H1 (cell line): ENCODE measurements around the gene TRAF3IP1. TPM values are rescaled to one million over a fixed set of nuclear protein-coding genes. Genes with fewer than 3 reads are reported as not detected.

Experiments used
- CTCF ChIA-PET: fragments of 300-600 bp; sonication (Branson Sonifier 250); formaldehyde crosslinking; loops from one replicate; lab custom pipeline; 2021; ENCODE audit not compliant: partially characterized antibody; lab: Charles Lee
- POLR2A ChIA-PET: fragments of 300-600 bp; sonication (Branson Sonifier 250); formaldehyde crosslinking; loops from one replicate; lab custom pipeline; 2021; ENCODE audit warnings: inconsistent platforms; ENCODE audit not compliant: partially characterized antibody; lab: Charles Lee
- DNase-seq, 2 experiments: peaks; one replicate each; pipeline versions ENCODE4 v3.0.0 to v3.0.0-alpha.2; 2010 to 2022; ENCODE audit warnings: low spot score in 2 of 2, low read depth in 1 of 2, mixed read lengths in 1 of 2
- FAIRE-seq: peaks from 2 replicates; lab custom pipeline; 2011; peaks lifted over from hg19 to GRCh38; lab: Jason Lieb, UNC
- H2AFZ ChIP-seq: 2 replicates; pipeline ENCODE4 v1.8.1; 2012; ENCODE audit warnings: low read length, inconsistent platforms
- H2AK5ac ChIP-seq: 2 replicates; pipeline ENCODE4 v1.6.1; 2013; ENCODE audit warnings: low read depth, low read length
- H2BK120ac ChIP-seq: replicated peaks from 2 replicates; pipeline ENCODE3; 2013; ENCODE audit warnings: low read depth, low read length, inconsistent platforms
- H2BK12ac ChIP-seq: 2 replicates; pipeline ENCODE4 v1.6.1; 2013; ENCODE audit warnings: low read depth, low read length
- H2BK15ac ChIP-seq: 2 replicates; pipeline ENCODE4 v1.6.1; 2013; ENCODE audit warnings: low read length
- H2BK20ac ChIP-seq: 2 replicates; pipeline ENCODE4 v1.6.1; 2013; ENCODE audit warnings: low read length
- H2BK5ac ChIP-seq: 2 replicates; pipeline ENCODE4 v1.6.1; 2013; ENCODE audit warnings: low read depth, low read length
- H3K14ac ChIP-seq: 2 replicates; pipeline ENCODE4 v1.6.1; 2013; ENCODE audit warnings: inconsistent platforms; ENCODE audit not compliant: insufficient read length
- H3K18ac ChIP-seq: 2 replicates; pipeline ENCODE4 v1.6.1; 2013; ENCODE audit warnings: low read length; ENCODE audit errors: extremely low read depth
- H3K23ac ChIP-seq: 2 replicates; pipeline ENCODE4 v1.6.1; 2013; ENCODE audit warnings: inconsistent platforms; ENCODE audit not compliant: insufficient read length
- H3K23me2 ChIP-seq: 2 replicates; pipeline ENCODE4 v1.6.1; 2013; ENCODE audit warnings: low read depth, low read length
- H3K27ac ChIP-seq: 2 replicates; pipeline ENCODE4 v1.6.1; 2011; ENCODE audit warnings: low read depth, low read length, inconsistent platforms
- H3K27me3 ChIP-seq, 4 experiments: replicated peaks in 1 of 4; 1 replicate in 1 of 4; 2 replicates in 3 of 4; pipeline versions ENCODE4 v1.6.1 to v1.8.1; 2011 to 2013; ENCODE audit warnings: low read length in 3 of 4, mild to moderate bottlenecking in 3 of 4, inconsistent platforms in 2 of 4, mixed read lengths in 2 of 4, moderate library complexity in 1 of 4; ENCODE audit not compliant: control insufficient read depth in 3 of 4, insufficient read depth in 3 of 4; ENCODE audit errors: extremely low read depth in 1 of 4
- H3K36me3 ChIP-seq, 4 experiments: 2 replicates each; pipeline versions ENCODE4 v1.6.1 to v1.8.1; 2011 to 2013; ENCODE audit warnings: mild to moderate bottlenecking in 4 of 4, low read length in 3 of 4, moderate library complexity in 2 of 4, control low read depth in 1 of 4, inconsistent platforms in 1 of 4; ENCODE audit not compliant: insufficient read depth in 4 of 4, control insufficient read depth in 2 of 4
- H3K4ac ChIP-seq: replicated peaks from 2 replicates; pipeline ENCODE3; 2013; ENCODE audit warnings: low read length, low read depth, mixed read lengths, inconsistent platforms; ENCODE audit not compliant: insufficient read length
- H3K4me1 ChIP-seq, 4 experiments: replicated peaks in 1 of 4; 1 replicate in 1 of 4; 2 replicates in 3 of 4; pipeline versions ENCODE4 v1.6.1 to v1.8.1; 2011 to 2013; ENCODE audit warnings: low read length in 3 of 4, inconsistent platforms in 2 of 4, mixed read lengths in 1 of 4; ENCODE audit not compliant: insufficient read depth in 4 of 4, control insufficient read depth in 3 of 4
- H3K4me2 ChIP-seq, 2 experiments: 2 replicates each; pipeline versions ENCODE4 v1.6.1 to v1.8.1; 2011 to 2013; ENCODE audit warnings: low read depth in 2 of 2, low read length in 2 of 2, control low read depth in 1 of 2, inconsistent platforms in 1 of 2, mild to moderate bottlenecking in 1 of 2; ENCODE audit not compliant: insufficient read depth in 1 of 2
- H3K4me3 ChIP-seq, 4 experiments: fragments of 200-600, 300-600 bp in 1 of 4; sonication (generic), shearing (Covaris generic), sonication (Bioruptor Twin) in 1 of 4; 2 replicates each; pipeline versions ENCODE4 v1.5.1 to v1.8.1; 2011 to 2016; ENCODE audit warnings: low read length in 4 of 4, low read depth in 3 of 4, control low read depth in 2 of 4, inconsistent platforms in 2 of 4, mild to moderate bottlenecking in 2 of 4, mixed read lengths in 1 of 4, moderate library complexity in 1 of 4; ENCODE audit not compliant: insufficient read depth in 2 of 4; ENCODE audit errors: extremely low read depth in 1 of 4
- H3K56ac ChIP-seq: replicated peaks from 2 replicates; pipeline ENCODE3; 2013; ENCODE audit warnings: low read depth, mild to moderate bottlenecking, mixed read lengths, low read length, inconsistent platforms; ENCODE audit not compliant: insufficient read length
- H3K79me1 ChIP-seq: 2 replicates; pipeline ENCODE4 v1.6.1; 2013; ENCODE audit warnings: low read depth, low read length, control low read depth
- H3K79me2 ChIP-seq, 2 experiments: 2 replicates each; pipeline versions ENCODE4 v1.6.1 to v1.8.1; 2012 to 2013; ENCODE audit warnings: low read length in 2 of 2, mild to moderate bottlenecking in 2 of 2, inconsistent platforms in 1 of 2; ENCODE audit not compliant: insufficient read depth in 2 of 2, control insufficient read depth in 1 of 2
- H3K9ac ChIP-seq, 4 experiments: replicated peaks in 1 of 4; 1 replicate in 1 of 4; 2 replicates in 3 of 4; pipeline versions ENCODE4 v1.6.1 to v1.8.1; 2011 to 2013; ENCODE audit warnings: low read depth in 3 of 4, low read length in 3 of 4, control low read depth in 2 of 4, mild to moderate bottlenecking in 2 of 4, moderate library complexity in 2 of 4, inconsistent platforms in 1 of 4; ENCODE audit errors: extremely low read depth in 1 of 4
- H3K9me3 ChIP-seq, 2 experiments: 2 replicates each; pipeline versions ENCODE4 v1.6.1 to v1.8.1; 2012 to 2013; ENCODE audit warnings: mild to moderate bottlenecking in 2 of 2, moderate library complexity in 2 of 2, control low read depth in 1 of 2, inconsistent platforms in 1 of 2, low read depth in 1 of 2, low read length in 1 of 2, mixed read lengths in 1 of 2; ENCODE audit not compliant: insufficient read depth in 2 of 2
- H4K20me1 ChIP-seq, 2 experiments: replicated peaks in 1 of 2; 2 replicates each; pipeline versions ENCODE3 to v1.8.1; 2011 to 2013; ENCODE audit warnings: inconsistent platforms in 2 of 2, low read length in 2 of 2, mild to moderate bottlenecking in 1 of 2; ENCODE audit not compliant: insufficient read depth in 2 of 2, control insufficient read depth in 1 of 2
- H4K5ac ChIP-seq: 2 replicates; pipeline ENCODE4 v1.6.1; 2013; ENCODE audit warnings: low read length, low read depth, mixed read lengths, inconsistent platforms; ENCODE audit not compliant: insufficient read length
- H4K8ac ChIP-seq: 2 replicates; pipeline ENCODE4 v1.8.0; 2013; ENCODE audit warnings: mild to moderate bottlenecking, moderate library complexity, low read length, inconsistent platforms; ENCODE audit not compliant: insufficient read depth; ENCODE audit errors: extremely low read depth
- H4K91ac ChIP-seq: replicated peaks from 2 replicates; pipeline ENCODE3; 2013; ENCODE audit warnings: low read length, mixed read lengths, inconsistent platforms; ENCODE audit not compliant: insufficient read length
- ASH2L ChIP-seq: fragments of 200-600, 300-600 bp; sonication (generic); IDR thresholded peaks from one replicate; pipeline ENCODE4 v1.7.1; 2017; ENCODE audit warnings: low read length
- BACH1 ChIP-seq: IDR thresholded peaks from 2 replicates; pipeline ENCODE4 v1.6.1; 2012; ENCODE audit warnings: low read length, improper control_type of control experiment
- EGR1 ChIP-seq: IDR thresholded peaks from 2 replicates; pipeline ENCODE4 v1.6.1; 2011; ENCODE audit warnings: low read depth, low read length, borderline replicate concordance
- GTF2F1 ChIP-seq: IDR thresholded peaks from 2 replicates; pipeline ENCODE4 v1.6.1; 2012; ENCODE audit warnings: low read depth, low read length, improper control_type of control experiment, borderline replicate concordance
- HDAC2 ChIP-seq, 2 experiments: fragments of 300-600 bp in 1 of 2; sonication (generic) in 1 of 2; IDR thresholded peaks; 2 replicates each; pipeline ENCODE4 v1.6.1; 2011 to 2012; ENCODE audit warnings: low read depth in 2 of 2, low read length in 2 of 2, mild to moderate bottlenecking in 2 of 2, moderate library complexity in 2 of 2, borderline replicate concordance in 1 of 2, inconsistent platforms in 1 of 2
- PHF8 ChIP-seq: fragments of 200-600 bp; sonication (generic); conservative IDR thresholded peaks from 2 replicates; pipeline ENCODE4 v1.7.1; 2012; ENCODE audit warnings: low read depth, mild to moderate bottlenecking, inconsistent platforms, low read length, moderate library complexity
- RAD21 ChIP-seq, 2 experiments: IDR thresholded peaks in 1 of 2; conservative IDR thresholded peaks in 1 of 2; 2 replicates each; pipeline ENCODE4 v1.6.1; 2011; ENCODE audit warnings: low read depth in 2 of 2, low read length in 2 of 2, improper control_type of control experiment in 1 of 2, inconsistent platforms in 1 of 2, mild to moderate bottlenecking in 1 of 2, moderate library complexity in 1 of 2
- RNF2 ChIP-seq: fragments of 200-900, 300-1000 bp; sonication (generic); IDR thresholded peaks from 2 replicates; pipeline ENCODE4 v1.7.1; 2016; ENCODE audit warnings: borderline replicate concordance, low read depth, mild to moderate bottlenecking, antibody characterized with exemption, low read length; ENCODE audit not compliant: poor library complexity, severe bottlenecking; ENCODE audit errors: missing control alignments
- SIRT6 ChIP-seq: IDR thresholded peaks from one replicate; pipeline ENCODE4 v1.7.1; 2012; ENCODE audit warnings: low read length, inconsistent platforms
- SRF ChIP-seq: IDR thresholded peaks from 2 replicates; pipeline ENCODE4 v1.6.1; 2011; ENCODE audit warnings: mild to moderate bottlenecking, low read depth, low read length, moderate library complexity
- TAF1 ChIP-seq: IDR thresholded peaks from 2 replicates; pipeline ENCODE4 v1.6.1; 2011; ENCODE audit warnings: mild to moderate bottlenecking, low read depth, low read length
- TBP ChIP-seq: IDR thresholded peaks from 2 replicates; pipeline ENCODE4 v1.6.1; 2011; ENCODE audit warnings: low read depth, low read length, improper control_type of control experiment
- TCF12 ChIP-seq: IDR thresholded peaks from 2 replicates; pipeline ENCODE4 v1.6.1; 2011; ENCODE audit warnings: low read depth, mild to moderate bottlenecking, low read length
- WGBS, 2 experiments: shearing (Covaris generic) in 1 of 2; methylation state at CpG; one replicate each; pipeline versions ENCODE4 v1.1.6 to v1.1.7; 2013 to 2015; ENCODE audit warnings: low lambda C conversion rate in 2 of 2, mixed read lengths in 2 of 2, inconsistent platforms in 1 of 2, low coverage in 1 of 2, missing lambda C conversion rate in 1 of 2; ENCODE audit not compliant: insufficient replicate concordance in 2 of 2, insufficient coverage in 1 of 2, insufficient read length in 1 of 2; ENCODE audit errors: extremely low coverage in 1 of 2, missing lambda C conversion rate in 1 of 2; 5-methylcytosine and 5-hydroxymethylcytosine counted together
- polyA plus RNA-seq, 7 experiments: library from polyadenylated mRNA; depleted of rRNA in 3 of 7; stranded (reverse) in 5 of 7; unstranded in 2 of 7; fragments of >200 nt in 5 of 7; fragments of 200-250 nt in 2 of 7; gene quantifications; 1 replicate in 5 of 7; 2 replicates in 1 of 7; 4 replicates in 1 of 7; pipeline versions ENCODE4 v1.2.1 to v1.2.3, GENCODE V29; 2011 to 2013; ENCODE audit warnings: missing spikeins in 2 of 7, mixed read lengths in 2 of 7
- total RNA-seq: library from RNA; stranded (reverse); fragmentation: NEBNext Ultra II Directional; extraction: Animal tissue kit (Norgen Biotek cat#: 25700); gene quantifications from 2 replicates; pipeline ENCODE4 v1.2.1, GENCODE V29; 2021

TRAF3IP1 gene
- total and polyA plus RNA-seq, 2 of the 8 experiments (the other 6 are each of a cell fraction or from before 2014, with no cell fraction given), result 2.3 to 17.5 TPM

GRCh38 chr2:238336793-238337444, 16.6 kb downstream of the TRAF3IP1 start:
- Histone ChIP-seq H2BK15ac (no peak overlapping the region), H4K5ac (no peak overlapping the region), H3K79me2 (no peaks in the 10 kb centered on the region), H3K4me1 (no peaks in the 10 kb centered on the region), H4K8ac (no peak overlapping the region), H3K4me2 (no peak overlapping the region), H3K36me3 (peaks cover 0 to 3% (median 0%) of the 10 kb centered on the region in 4 experiments; a peak in 1 of 8 replicates), H2BK12ac (no peak overlapping the region), H3K4me3 (no peak overlapping the region), H3K23me2 (no peaks in the 10 kb centered on the region), H3K27me3 (no peaks in the 10 kb centered on the region), H3K9me3 (no peaks in the 10 kb centered on the region), H3K79me1 (no peaks in the 10 kb centered on the region; the same call in 1 of the 2 replicates), H3K18ac (no peak overlapping the region), H3K4ac (no peak overlapping the region), H3K9ac (no peak overlapping the region), H2AFZ (no peak overlapping the region), H3K27ac (no peak overlapping the region), H2BK5ac (no peak overlapping the region), H3K14ac (no peak overlapping the region), H2AK5ac (no peak overlapping the region), H2BK120ac (no peak overlapping the region), H3K56ac (no peak overlapping the region), H4K20me1 (peaks cover 0 to 6% of the 10 kb centered on the region in 2 experiments), H4K91ac (no peak overlapping the region), H3K23ac (no peak overlapping the region), H2BK20ac (no peak overlapping the region)
- WGBS, 2 experiments, result 91% methylated on average over 5 of the region's 5 CpGs; no CpG with 5 or more reads in 1 of the 2 experiments
- DNase-seq (no peak), FAIRE-seq (no peak)
- CTCF ChIA-PET, result interaction anchor here (1.2 to 4.8 kb wide), 3 partner anchors 9 to 123 kb away, joined by 3 to 18 read pairs (median 4); no protein-coding TSS in a partner anchor
- POLR2A ChIA-PET, result interaction anchor here (0.8 kb wide), 1 partner anchor 48 kb away, joined by 3 read pairs; the partner anchor contains the start of gene PER2
- TF ChIP-seq TAF1, result no peak
- TF ChIP-seq TCF12, result no peak
- TF ChIP-seq BACH1, result no peak
- TF ChIP-seq SRF, result no peak
- TF ChIP-seq GTF2F1, result no peak
- no peak for TF ChIP-seq ASH2L
- no peak for TF ChIP-seq RAD21 (IDR thresholded peaks at IDR 0.05 in 1 of 2, conservative IDR thresholded peaks at IDR 0.05 in 1 of 2; ENCODE audit: low read depth in 2 of 2, low read length in 2 of 2)
- TF ChIP-seq SIRT6, result no peak
- no peak for TF ChIP-seq RNF2
- TF ChIP-seq TBP, result no peak
- TF ChIP-seq EGR1, result no peak
- no peak for TF ChIP-seq HDAC2 (IDR thresholded peaks at IDR 0.05; ENCODE audit: borderline replicate concordance in 1 of 2, low read depth in 2 of 2, low read length in 2 of 2)
- TF ChIP-seq PHF8, result no peak
